Nephron (organoid): ENCODE measurements around the gene AGAP1.

Experiments used
- H3K27ac Mint-ChIP-seq, 3 experiments: 2 replicates each; pipeline ENCODE4 v1.8.0; 2020; ENCODE audit warnings: mixed read lengths in 3 of 3, mild to moderate bottlenecking in 2 of 3, moderate library complexity in 1 of 3
- H3K27me3 Mint-ChIP-seq: 2 replicates; pipeline ENCODE4 v1.8.0; 2021; ENCODE audit warnings: low read depth, mild to moderate bottlenecking, moderate library complexity, mixed read lengths
- H3K36me3 Mint-ChIP-seq: 2 replicates; pipeline ENCODE4 v1.8.0; 2020; ENCODE audit warnings: low read depth, mixed read lengths
- H3K4me1 Mint-ChIP-seq: 2 replicates; pipeline ENCODE4 v1.8.0; 2020; ENCODE audit warnings: mixed read lengths
- H3K4me3 Mint-ChIP-seq, 3 experiments: 2 replicates each; pipeline ENCODE4 v1.8.0; 2020; ENCODE audit warnings: mild to moderate bottlenecking in 3 of 3, mixed read lengths in 3 of 3, moderate library complexity in 2 of 3
- H3K9me3 Mint-ChIP-seq: 2 replicates; pipeline ENCODE4 v1.8.0; 2020; ENCODE audit warnings: mixed read lengths
- TF ChIP-seq, protein P1 (sequence below), 3 experiments: fragments of 200-600 bp; sonication (generic); IDR thresholded peaks; one replicate each; pipeline ENCODE4 v1.5.0; 2021; ENCODE audit warnings: antibody characterized with exemption in 3 of 3; ENCODE audit not compliant: unreplicated experiment in 3 of 3

AGAP1 gene

DNA sequence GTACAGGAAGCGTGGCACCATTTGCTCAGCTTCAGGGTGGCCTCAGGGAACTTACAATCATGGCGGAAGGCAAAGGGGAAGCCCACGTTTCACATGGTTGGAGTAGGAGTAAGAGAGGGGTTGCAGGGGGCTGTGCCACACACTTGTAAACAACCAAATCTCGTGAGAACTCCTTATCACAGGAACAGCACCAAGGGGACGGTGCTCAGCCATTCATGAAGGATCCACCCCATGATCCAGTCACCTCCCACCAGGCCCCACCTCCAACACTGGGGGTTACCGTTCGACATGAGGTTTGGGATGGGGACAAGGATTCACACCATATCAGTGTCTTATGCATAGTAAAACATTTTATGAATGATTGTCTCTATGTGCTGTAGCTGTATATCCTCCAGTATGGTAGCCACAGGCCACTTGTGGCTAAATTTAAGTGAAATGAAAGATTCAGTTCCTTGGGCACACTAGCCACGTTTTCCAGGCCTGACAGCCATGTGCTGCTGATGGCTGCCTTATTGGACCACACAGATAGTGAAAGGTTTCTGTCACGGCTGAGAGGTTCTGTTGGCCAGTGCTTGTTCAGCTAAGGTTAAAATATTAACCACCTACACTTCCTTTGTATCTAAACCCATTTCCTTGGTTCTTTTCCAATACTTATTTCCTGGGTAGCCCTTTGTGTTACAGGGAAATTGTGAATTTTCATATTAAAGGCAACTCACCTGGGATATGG is 77.3 kb downstream of the AGAP1 start:
- TF ChIP-seq, protein P1, sequence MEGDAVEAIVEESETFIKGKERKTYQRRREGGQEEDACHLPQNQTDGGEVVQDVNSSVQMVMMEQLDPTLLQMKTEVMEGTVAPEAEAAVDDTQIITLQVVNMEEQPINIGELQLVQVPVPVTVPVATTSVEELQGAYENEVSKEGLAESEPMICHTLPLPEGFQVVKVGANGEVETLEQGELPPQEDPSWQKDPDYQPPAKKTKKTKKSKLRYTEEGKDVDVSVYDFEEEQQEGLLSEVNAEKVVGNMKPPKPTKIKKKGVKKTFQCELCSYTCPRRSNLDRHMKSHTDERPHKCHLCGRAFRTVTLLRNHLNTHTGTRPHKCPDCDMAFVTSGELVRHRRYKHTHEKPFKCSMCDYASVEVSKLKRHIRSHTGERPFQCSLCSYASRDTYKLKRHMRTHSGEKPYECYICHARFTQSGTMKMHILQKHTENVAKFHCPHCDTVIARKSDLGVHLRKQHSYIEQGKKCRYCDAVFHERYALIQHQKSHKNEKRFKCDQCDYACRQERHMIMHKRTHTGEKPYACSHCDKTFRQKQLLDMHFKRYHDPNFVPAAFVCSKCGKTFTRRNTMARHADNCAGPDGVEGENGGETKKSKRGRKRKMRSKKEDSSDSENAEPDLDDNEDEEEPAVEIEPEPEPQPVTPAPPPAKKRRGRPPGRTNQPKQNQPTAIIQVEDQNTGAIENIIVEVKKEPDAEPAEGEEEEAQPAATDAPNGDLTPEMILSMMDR (IDR thresholded peaks at IDR 0.05; ENCODE audit: unreplicated experiment in 3 of 3), result no peak
- Mint-ChIP-seq H3K27me3 (peaks cover 5% of the 10 kb centered on the region), H3K4me3 (no peak overlapping the region), H3K36me3 (peaks cover 11% of the 10 kb centered on the region), H3K27ac (no peak overlapping the region), H3K9me3 (no peaks in the 10 kb centered on the region), H3K4me1 (peaks cover 16% of the 10 kb centered on the region)

DNA sequence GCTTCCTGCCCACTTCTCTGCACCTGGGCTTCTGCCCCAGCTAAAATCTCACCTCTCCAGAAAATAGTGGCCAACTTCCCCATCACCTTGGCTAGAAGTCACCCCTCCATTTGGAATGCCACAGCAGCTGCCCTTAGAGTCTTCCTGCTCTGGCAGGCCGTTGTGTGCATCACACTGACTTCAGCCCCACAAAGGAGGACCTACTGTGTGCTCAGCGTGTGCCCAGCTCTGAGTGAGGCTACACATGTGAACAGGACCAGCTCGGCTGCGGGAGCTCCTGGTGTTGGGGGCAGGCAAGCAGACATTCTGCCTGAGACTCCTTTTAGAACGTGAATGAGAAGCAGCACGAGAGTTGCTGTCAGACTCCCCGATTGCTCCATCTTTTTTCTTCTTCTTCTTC is 78.7 kb downstream of the AGAP1 start:
- Mint-ChIP-seq H3K36me3 (peaks cover 4% of the 10 kb centered on the region), H3K9me3 (no peaks in the 10 kb centered on the region), H3K27ac (no peak overlapping the region), H3K27me3 (no peaks in the 10 kb centered on the region), H3K4me3 (no peak overlapping the region), H3K4me1 (peaks cover 22% of the 10 kb centered on the region)
- TF ChIP-seq, protein P1 (IDR thresholded peaks at IDR 0.05; ENCODE audit: unreplicated experiment in 3 of 3), result no peak

DNA sequence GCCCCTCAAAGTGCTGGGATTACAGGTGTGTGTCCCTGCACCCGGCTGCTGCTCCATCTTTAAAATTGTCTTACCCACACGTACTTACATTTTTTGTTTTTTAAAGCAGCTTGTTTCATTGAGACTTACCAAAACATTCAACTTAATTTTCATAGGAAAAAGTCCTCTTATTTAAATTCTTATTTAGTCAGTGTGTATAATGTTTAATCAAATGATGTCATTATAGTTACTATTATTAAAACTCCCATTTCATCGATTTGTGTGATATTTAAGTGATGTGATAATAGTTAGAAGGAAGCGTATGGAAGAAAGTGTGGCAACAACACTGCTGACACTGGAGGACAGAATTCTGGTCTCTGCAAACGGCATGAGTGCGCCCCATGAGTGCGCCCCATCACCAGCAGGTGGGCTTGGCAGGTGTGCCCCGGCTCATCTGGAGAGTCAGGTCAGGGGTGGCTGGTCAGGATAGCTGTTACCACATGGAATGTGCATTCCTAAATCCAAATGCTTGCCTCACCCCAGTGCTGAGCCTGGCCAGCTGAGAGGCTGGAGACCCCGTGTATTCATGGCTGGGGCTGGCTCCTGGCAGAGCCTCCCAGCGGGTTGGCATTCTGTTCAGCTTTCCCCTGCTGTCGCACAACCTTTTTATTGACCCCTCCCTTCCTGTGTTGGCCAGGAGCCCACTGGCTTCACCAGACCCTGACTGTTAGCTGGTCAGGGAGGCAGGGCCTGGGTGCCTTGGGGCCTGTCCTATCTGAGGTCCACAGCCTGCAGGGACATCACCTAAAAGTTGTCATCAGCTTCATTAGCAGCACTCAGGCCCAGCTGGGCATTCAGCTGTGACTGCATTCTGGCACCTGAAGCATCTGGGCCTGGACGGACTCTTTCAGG is 79.7 kb downstream of the AGAP1 start:
- Mint-ChIP-seq H3K4me1 (peaks cover 24% of the 10 kb centered on the region), H3K27ac (no peak overlapping the region), H3K36me3 (no peaks in the 10 kb centered on the region), H3K4me3 (no peak overlapping the region), H3K9me3 (no peaks in the 10 kb centered on the region), H3K27me3 (no peaks in the 10 kb centered on the region)
- TF ChIP-seq, protein P1 (IDR thresholded peaks at IDR 0.05; ENCODE audit: unreplicated experiment in 3 of 3), result no peak

DNA sequence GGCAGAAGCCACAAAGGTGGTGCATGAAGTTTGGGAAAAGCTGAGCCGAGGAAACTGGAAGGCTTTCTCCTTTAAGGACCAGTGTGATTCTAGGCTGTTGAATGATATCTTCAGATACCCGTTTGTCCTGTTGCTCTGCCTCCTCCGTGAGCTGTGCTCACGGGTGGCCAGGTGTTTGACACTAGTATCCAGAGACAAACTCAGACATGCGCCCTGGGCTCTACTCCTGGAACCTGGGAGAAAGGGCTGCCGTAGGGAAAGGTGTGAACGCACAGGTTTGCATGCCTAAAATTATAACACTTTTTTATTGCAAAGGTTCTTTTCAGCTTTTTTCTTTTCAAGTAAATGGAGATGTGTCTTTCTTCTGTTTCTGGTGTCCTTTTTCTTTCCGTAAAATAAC is 81.6 kb downstream of the AGAP1 start:
- Mint-ChIP-seq H3K27ac (no peak overlapping the region), H3K9me3 (no peaks in the 10 kb centered on the region), H3K36me3 (no peaks in the 10 kb centered on the region)

DNA sequence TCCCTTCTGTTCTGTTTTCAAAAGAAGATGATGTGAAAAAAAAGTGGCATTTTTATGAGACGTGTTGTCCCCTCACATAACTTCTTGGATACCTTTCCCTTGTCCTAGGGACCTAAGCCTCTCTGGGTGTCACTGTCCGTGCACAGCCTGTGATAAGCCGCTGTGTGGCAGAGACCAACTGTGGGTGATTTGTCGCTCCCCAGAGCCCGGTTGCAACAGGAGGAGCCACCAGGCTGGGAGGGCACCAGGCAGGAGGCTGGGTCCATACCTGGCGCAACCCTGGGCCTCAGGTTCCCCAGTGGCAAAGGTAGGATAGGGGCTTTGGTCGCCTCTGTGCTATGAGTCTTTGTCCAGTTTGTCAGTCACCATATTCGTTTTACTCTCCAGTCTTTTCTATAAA is 82.1 kb downstream of the AGAP1 start:
- H3K4me1 Mint-ChIP-seq, result peaks cover 24% of the 10 kb centered on the region
- no peaks in the 10 kb centered on the region for H3K36me3 Mint-ChIP-seq
- H3K4me3 Mint-ChIP-seq, result no peak overlapping the region
- TF ChIP-seq, protein P1 (IDR thresholded peaks at IDR 0.05; ENCODE audit: unreplicated experiment in 3 of 3), result no peak
- no peak overlapping the region for H3K27ac Mint-ChIP-seq
- H3K9me3 Mint-ChIP-seq, result no peaks in the 10 kb centered on the region
- no peaks in the 10 kb centered on the region for H3K27me3 Mint-ChIP-seq

More for the DNA sequence above, 81.6 kb downstream of the AGAP1 start:
- Mint-ChIP-seq H3K4me3 (no peak overlapping the region), H3K27me3 (no peaks in the 10 kb centered on the region), H3K4me1 (peaks cover 24% of the 10 kb centered on the region)
- TF ChIP-seq, protein P1 (IDR thresholded peaks at IDR 0.05; ENCODE audit: unreplicated experiment in 3 of 3), result no peak
